K562 (cell line): ENCODE data around the gene VAC14. TPM values are rescaled to one million over a fixed set of nuclear protein-coding genes. Genes with fewer than 3 reads are reported as not detected.

Source experiments
- ATAC-seq: fragments of 200-7000 bp; cut with Tn5 transposase; 3 replicates; pipeline ENCODE4 v1.9.1; 2020; ENCODE audit warnings: moderate library complexity
- BruUV-seq: library from RNA; stranded (reverse); fragments of 400-500 nt; replicated peaks from 2 replicates; lab custom pipeline; 2021; lab: Mats Ljungman, UMichigan
- CTCF ChIA-PET: fragments of 300-600 bp; formaldehyde crosslinking; extraction: SDS; loops from one replicate; lab custom pipeline; 2021; ENCODE audit warnings: low intra/inter-chr PET ratio; lab: Yijun Ruan, JAX
- POLR2A ChIA-PET: fragments of 300-600, 350-650 bp; sonication (Branson Sonifier 250); formaldehyde crosslinking; extraction: SDS; loops from one replicate; lab custom pipeline; 2021; ENCODE audit warnings: antibody characterized with exemption, inconsistent platforms; lab: Yijun Ruan, JAX
- DNase-seq, 4 experiments: peaks; one replicate each; pipeline versions ENCODE4 v3.0.0 to v3.0.0-alpha.2; 2011 to 2018; ENCODE audit warnings: low spot score in 3 of 4, mixed read lengths in 3 of 4; ENCODE audit errors: extremely low read depth in 1 of 4
- FAIRE-seq: peaks from 2 replicates; lab custom pipeline; 2011; peaks lifted over from hg19 to GRCh38; lab: Jason Lieb, UNC
- H2AFZ ChIP-seq: 2 replicates; pipeline ENCODE4 v1.6.0; 2011; ENCODE audit warnings: low read depth, low read length, control low read depth, inconsistent platforms
- H3K27ac ChIP-seq: fragments of 200-600 bp; 3 replicates; pipeline ENCODE4 v1.8.0; 2011; ENCODE audit warnings: low read depth, mild to moderate bottlenecking, control low read depth, inconsistent platforms, low read length, moderate library complexity, mixed read lengths; ENCODE audit errors: extremely low read depth
- H3K27me3 ChIP-seq, 2 experiments: fragments of 300-600 bp in 1 of 2; 2 replicates in 1 of 2; 3 replicates in 1 of 2; pipeline versions ENCODE4 v1.6.0 to v1.8.0; 2011; ENCODE audit warnings: inconsistent platforms in 2 of 2, low read length in 2 of 2, mild to moderate bottlenecking in 1 of 2, mixed read lengths in 1 of 2, moderate library complexity in 1 of 2; ENCODE audit not compliant: control insufficient read depth in 2 of 2, insufficient read depth in 2 of 2
- H3K36me3 ChIP-seq: fragments of 300-600 bp; 3 replicates; pipeline ENCODE4 v1.8.0; 2011; ENCODE audit warnings: mild to moderate bottlenecking, low read length, inconsistent platforms; ENCODE audit not compliant: control insufficient read depth, insufficient read depth
- H3K4me1 ChIP-seq, 2 experiments: fragments of 200-600 bp in 1 of 2; replicated peaks in 1 of 2; 2 replicates in 1 of 2; 3 replicates in 1 of 2; pipeline versions ENCODE4 v1.5.1 to v1.8.0; 2011; ENCODE audit warnings: inconsistent platforms in 2 of 2, low read length in 2 of 2, mild to moderate bottlenecking in 1 of 2, mixed read lengths in 1 of 2, moderate library complexity in 1 of 2; ENCODE audit not compliant: control insufficient read depth in 2 of 2, insufficient read depth in 2 of 2
- H3K4me2 ChIP-seq: 2 replicates; pipeline ENCODE4 v1.6.1; 2011; ENCODE audit warnings: low read length, control low read depth, inconsistent platforms, mixed read lengths; ENCODE audit not compliant: insufficient read depth
- H3K4me3 ChIP-seq: fragments of 200-600 bp; sonication (generic), shearing (Covaris generic); 2 replicates; pipeline ENCODE4 v1.5.1; 2016; ENCODE audit warnings: control low read depth, inconsistent platforms
- H3K79me2 ChIP-seq: fragments of 200-600 bp; 3 replicates; pipeline ENCODE4 v1.8.0; 2011; ENCODE audit warnings: low read length, inconsistent platforms; ENCODE audit not compliant: control insufficient read depth, insufficient read depth
- H3K9ac ChIP-seq, 2 experiments: 2 replicates each; pipeline versions ENCODE4 v1.6.0 to v1.6.1; 2011; ENCODE audit warnings: low read depth in 2 of 2, low read length in 2 of 2, control low read depth in 1 of 2, inconsistent platforms in 1 of 2, mild to moderate bottlenecking in 1 of 2, mixed read lengths in 1 of 2; ENCODE audit not compliant: insufficient read depth in 1 of 2
- H3K9me1 ChIP-seq: one replicate; pipeline ENCODE4 v1.6.0; 2011; ENCODE audit warnings: inconsistent platforms, mild to moderate bottlenecking, low read length, moderate library complexity; ENCODE audit not compliant: control insufficient read depth, insufficient read depth
- H3K9me3 ChIP-seq: replicated peaks from 2 replicates; pipeline ENCODE4 v1.5.1; 2011; ENCODE audit warnings: low read depth, low read length, inconsistent platforms; ENCODE audit not compliant: control insufficient read depth, insufficient read depth
- H4K20me1 ChIP-seq: replicated peaks from 2 replicates; pipeline ENCODE4 v1.6.1; 2011; ENCODE audit warnings: low read length, inconsistent platforms, mixed read lengths; ENCODE audit not compliant: control insufficient read depth, insufficient read depth
- C11orf30 ChIP-seq: fragments of 450-650 bp; IDR thresholded peaks from 2 replicates; pipeline ENCODE4 v1.6.1; 2016; ENCODE audit warnings: low read depth, mild to moderate bottlenecking
- FOS ChIP-seq: IDR thresholded peaks from 3 replicates; pipeline ENCODE4 v1.6.1; 2011; ENCODE audit not compliant: insufficient read length; ENCODE audit errors: extremely low read depth
- HNRNPH1 ChIP-seq: fragments of 200-400 bp; formaldehyde crosslinking; optimal IDR thresholded peaks from 2 replicates; pipeline ENCODE3; 2017; ENCODE audit warnings: low read depth, mild to moderate bottlenecking, low read length, moderate library complexity
- MAFG ChIP-seq: fragments of 450-650 bp; conservative IDR thresholded peaks from 2 replicates; pipeline ENCODE4 v1.6.1; 2016; ENCODE audit warnings: missing genetic modification characterization, missing compliant biosample characterization
- MCM5 ChIP-seq: fragments of 450-650 bp; IDR thresholded peaks from 2 replicates; pipeline ENCODE4 v1.6.1; 2016; ENCODE audit warnings: low read depth
- MEF2A ChIP-seq: IDR thresholded peaks from 2 replicates; pipeline ENCODE4 v1.6.1; 2011; ENCODE audit warnings: low read depth, mild to moderate bottlenecking, low read length, moderate library complexity; ENCODE audit not compliant: control insufficient read depth
- NFE2 ChIP-seq: IDR thresholded peaks from 2 replicates; pipeline ENCODE4 v1.6.1; 2014; ENCODE audit warnings: antibody characterized with exemption, low read depth
- NFRKB ChIP-seq: fragments of 450-650 bp; IDR thresholded peaks from 2 replicates; pipeline ENCODE4 v1.6.1; 2016; ENCODE audit warnings: low read depth
- PHB2 ChIP-seq: fragments of 450-650 bp; IDR thresholded peaks from 2 replicates; pipeline ENCODE4 v1.6.1; 2017; ENCODE audit warnings: low read depth
- POLR2A ChIP-seq: fragments of 450-650 bp; conservative IDR thresholded peaks from 2 replicates; pipeline ENCODE4 v1.6.1; 2016
- TBP ChIP-seq: optimal IDR thresholded peaks from 2 replicates; pipeline ENCODE3; 2011; ENCODE audit warnings: low read depth, low read length, improper control_type of control experiment
- ZBTB12 ChIP-seq: fragments of 250-450 bp; sonication (Bioruptor Pico); IDR thresholded peaks from 2 replicates; pipeline ENCODE4 v1.4.0; 2020
- WGBS: fragments of 100-300 bp; shearing (Covaris generic); methylation state at CpG from one replicate; pipeline ENCODE4 v1.1.6; 2016; ENCODE audit warnings: low coverage, mixed read lengths; ENCODE audit not compliant: insufficient coverage; ENCODE audit errors: missing lambda C conversion rate; 5-methylcytosine and 5-hydroxymethylcytosine counted together
- in situ Hi-C: fragments of 300-500 bp; cut with MboI; formaldehyde crosslinking; loops from 4 replicates; pipeline ENCODE4 v1.15.0; 2018; ENCODE audit warnings: inconsistent platforms, mixed read lengths
- intact Hi-C: fragments of 100-400 bp; cut with micrococcal nuclease; formaldehyde crosslinking; loops from 2 replicates; pipeline ENCODE4 v1.14.2; 2022
- polyA plus RNA-seq, 8 experiments: library from polyadenylated mRNA; depleted of rRNA in 4 of 8; stranded (reverse) in 5 of 8; unstranded in 3 of 8; fragments of >200 nt; fragmentation: Nextera tagmentation in 2 of 8; fragmentation: Illumina TruSeq in 1 of 8; extraction: Ambion mirVana in 2 of 8; extraction: Trizol in 1 of 8; gene quantifications; 2 replicates each; pipeline versions ENCODE4 v1.2.1 to v1.2.3, GENCODE V29; 2011 to 2014; ENCODE audit warnings: inconsistent platforms in 1 of 8, missing spikeins in 1 of 8
- total RNA-seq, 7 experiments: library from RNA; depleted of rRNA in 6 of 7; stranded (reverse); fragments of >200 nt in 6 of 7; fragmentation: Illumina TruSeq in 2 of 7; extraction: Trizol in 2 of 7; gene quantifications; 2 replicates each; pipeline versions ENCODE4 v1.2.1 to v1.2.3, GENCODE V29; 2011 to 2021; ENCODE audit warnings: low replicate concordance in 1 of 7

Gene VAC14
- total and polyA plus RNA-seq, 9 of the 15 experiments (the other 6 are each of a cell fraction or from before 2014, with no cell fraction given) = 1.3 to 41.6 (median 26.6) TPM

- ChIA-PET POLR2A (no interaction called here), CTCF (no interaction called here)
- FAIRE-seq (no peak), DNase-seq (no peak), ATAC-seq (no peak)
- H3K27ac ChIP-seq = no peak overlapping the region
- no peak overlapping the region for H3K4me2 ChIP-seq
- H3K27me3 ChIP-seq = peaks cover 20 to 34% of the 10 kb centered on the region in 2 experiments
- no peak overlapping the region for H2AFZ ChIP-seq
- no peaks in the 10 kb centered on the region; the same call in 1 of the 2 replicates for H3K9me3 ChIP-seq
- H3K9ac ChIP-seq = no peak overlapping the region
- TF ChIP-seq ZBTB12 (CRISPR knock-in tag) = no peak
- TF ChIP-seq C11orf30 = peak; percentile 20; the same call in 1 of the 2 replicates
- 0 out of 2 replicates have a peak, but pooled peaks have one; percentile 4 for TF ChIP-seq NFE2
- peak; percentile 32; the same call in 1 of the 2 replicates for TF ChIP-seq MAFG (tag)
- H4K20me1 ChIP-seq = no peaks in the 10 kb centered on the region
- in situ Hi-C loops (no loop called here), intact Hi-C loops (no loop called here)
- no peaks in the 10 kb centered on the region for H3K9me1 ChIP-seq
- H3K36me3 ChIP-seq = no peaks in the 10 kb centered on the region
- peaks cover 6% of the 10 kb centered on the region for H3K79me2 ChIP-seq
- peaks cover 4 to 6% of the 10 kb centered on the region in 2 experiments; a peak in 3 of 5 replicates for H3K4me1 ChIP-seq
- H3K4me3 ChIP-seq = no peak overlapping the region
- whole genome bisulfite sequencing = 0% methylated on average over 6 of the region's 6 CpGs
- BruUV-seq = no TSS peak
These were observed 4.4 kb upstream of the VAC14 start for GRCh38 chr16:70805380-70805779.

GRCh38 chr16:70804734-70805169, 3.8 kb upstream of the VAC14 start:
- Histone ChIP-seq H4K20me1 (no peaks in the 10 kb centered on the region), H3K9me3 (no peaks in the 10 kb centered on the region; the same call in 1 of the 2 replicates), H3K4me1 (peaks cover 6 to 10% of the 10 kb centered on the region in 2 experiments; a peak in 4 of 5 replicates), H3K79me2 (peaks cover 12% of the 10 kb centered on the region), H3K9ac (no peak overlapping the region), H3K36me3 (no peaks in the 10 kb centered on the region), H3K27ac (no peak overlapping the region; the same call in 2 of the 3 replicates), H3K4me2 (no peak overlapping the region), H2AFZ (no peak overlapping the region), H3K9me1 (no peaks in the 10 kb centered on the region), H3K27me3 (peaks cover 16 to 28% of the 10 kb centered on the region in 2 experiments), H3K4me3 (no peak overlapping the region)
- in situ Hi-C loops (no loop called here), intact Hi-C loops (no loop called here)
- ATAC-seq = no peak
- DNase-seq = no peak
- no TSS peak for BruUV-seq
- WGBS = 5% methylated on average over 2 of the region's 2 CpGs
- FAIRE-seq = no peak
- POLR2A ChIA-PET = no interaction called here
- CTCF ChIA-PET = no interaction called here
- TF ChIP-seq HNRNPH1 (no peak), NFRKB (no peak), MEF2A (no peak), POLR2A (peak; percentile 81), MCM5 (no peak), FOS (no peak), TBP (peak; percentile 87), PHB2 (no peak)
